Panc1 (cell line): ENCODE measurements around the gene ELFN2. TPM values are rescaled to one million over a fixed set of nuclear protein-coding genes. Genes with fewer than 3 reads are reported as not detected.

Source experiments
- ATAC-seq: fragments of 200-7000 bp; cut with Tn5 transposase; 2 replicates; pipeline ENCODE4 v1.9.1; 2020; ENCODE audit warnings: mild to moderate bottlenecking, moderate library complexity
- BruUV-seq: library from RNA; stranded (reverse); fragments of 400-500 nt; replicated peaks from 2 replicates; lab custom pipeline; 2021; lab: Mats Ljungman, UMichigan
- CTCF ChIA-PET: fragments of 300-600 bp; sonication (Branson Sonifier 250); formaldehyde crosslinking; loops from one replicate; lab custom pipeline; 2022; ENCODE audit warnings: antibody characterized with exemption; lab: Charles Lee
- POLR2A ChIA-PET: fragments of 300-600 bp; sonication (Branson Sonifier 250); formaldehyde crosslinking; loops from one replicate; lab custom pipeline; 2022; ENCODE audit warnings: antibody characterized with exemption; lab: Charles Lee
- DNase-seq: peaks from one replicate; pipeline ENCODE4 v3.0.0-alpha.2; 2010; ENCODE audit warnings: low read depth, low spot score
- H3K27ac ChIP-seq: 2 replicates; pipeline ENCODE4 v1.5.1; 2011; ENCODE audit warnings: mild to moderate bottlenecking, low read length, inconsistent platforms
- H3K27me3 ChIP-seq: fragments of 200-500 bp; sonication (Bioruptor generic); 2 replicates; pipeline ENCODE4 v1.6.0; 2014; ENCODE audit warnings: low read length, inconsistent platforms; ENCODE audit not compliant: control insufficient read depth, insufficient read depth
- H3K36me3 ChIP-seq: fragments of 200-500 bp; sonication (Bioruptor generic); 2 replicates; pipeline ENCODE4 v1.5.1; 2014; ENCODE audit warnings: inconsistent platforms, mild to moderate bottlenecking, low read length, moderate library complexity; ENCODE audit not compliant: control insufficient read depth, insufficient read depth
- H3K4me1 ChIP-seq: 2 replicates; pipeline ENCODE4 v1.5.1; 2011; ENCODE audit warnings: inconsistent platforms, mild to moderate bottlenecking, low read length, moderate library complexity; ENCODE audit not compliant: control insufficient read depth, insufficient read depth
- H3K4me3 ChIP-seq, 2 experiments: 2 replicates each; pipeline ENCODE4 v1.5.1; 2011 to 2012; ENCODE audit warnings: low read depth in 2 of 2, low read length in 2 of 2, mild to moderate bottlenecking in 2 of 2, inconsistent platforms in 1 of 2, moderate library complexity in 1 of 2
- H3K9me3 ChIP-seq: fragments of 200-500 bp; sonication (Bioruptor generic); 2 replicates; pipeline ENCODE4 v1.5.1; 2014; ENCODE audit warnings: low read depth, mild to moderate bottlenecking, inconsistent platforms, low read length, moderate library complexity; ENCODE audit not compliant: control insufficient read depth, insufficient read depth
- CTCF ChIP-seq: fragments of 450-650 bp; IDR thresholded peaks from 2 replicates; pipeline ENCODE4 v1.5.1; 2017; ENCODE audit warnings: mild to moderate bottlenecking
- POLR2AphosphoS5 ChIP-seq: IDR thresholded peaks from 2 replicates; pipeline ENCODE4 v1.6.1; 2012; ENCODE audit warnings: mild to moderate bottlenecking, low read depth, low read length, moderate library complexity
- REST ChIP-seq, 2 experiments: IDR thresholded peaks; 2 replicates each; pipeline ENCODE4 v1.6.1; 2011 to 2012; ENCODE audit warnings: low read depth in 2 of 2, control low read depth in 1 of 2, low read length in 1 of 2, mild to moderate bottlenecking in 1 of 2, moderate library complexity in 1 of 2; ENCODE audit not compliant: insufficient read depth in 1 of 2
- SIN3A ChIP-seq: IDR thresholded peaks from 2 replicates; pipeline ENCODE4 v1.6.1; 2012; ENCODE audit warnings: low read depth, mild to moderate bottlenecking, low read length, moderate library complexity, borderline replicate concordance; ENCODE audit not compliant: insufficient read depth
- TCF7L2 ChIP-seq: IDR thresholded peaks from 2 replicates; pipeline ENCODE4 v1.6.1; 2011; ENCODE audit warnings: mild to moderate bottlenecking, low read depth, low read length, inconsistent platforms
- in situ Hi-C: cut with HindIII; loops from 2 replicates; pipeline ENCODE4 v1.10.0; 2016; ENCODE audit warnings: low sequenced_read_pairs, low pct_unique_long_range_greater_than_20kb
- intact Hi-C: fragments of 100-400 bp; cut with micrococcal nuclease; formaldehyde crosslinking; loops from one replicate; pipeline ENCODE4 v1.10.0; 2022; ENCODE audit not compliant: unreplicated experiment
- total RNA-seq: library from RNA; stranded (reverse); gene quantifications from one replicate; pipeline ENCODE4 v1.2.1, GENCODE V29; 2021; ENCODE audit not compliant: unreplicated experiment

ELFN2 gene
- total RNA-seq, 1 experiment from 2014 or later: 2.9 TPM

DNA sequence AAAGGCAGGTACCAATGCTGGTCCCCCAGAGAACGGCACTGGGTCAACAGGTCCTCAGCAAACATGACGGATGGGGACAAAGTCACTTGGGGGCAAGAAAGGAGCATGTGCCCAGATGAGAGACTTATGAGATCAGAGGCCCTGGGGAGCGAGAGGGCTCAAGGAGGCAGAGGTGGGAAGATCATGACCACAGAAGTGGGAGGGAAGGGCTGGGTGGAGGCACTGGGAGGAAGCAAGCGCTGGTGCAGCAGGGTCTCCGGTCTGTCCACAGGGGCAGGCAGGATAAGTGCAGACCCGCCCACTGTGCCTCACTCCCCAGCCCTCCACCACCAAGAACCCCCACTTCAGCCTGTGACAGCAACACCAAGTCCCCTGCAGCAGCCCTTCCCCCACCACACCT lies 10.9 kb downstream of the ELFN2 start:
- TF ChIP-seq POLR2AphosphoS5 (no peak), SIN3A (no peak), CTCF (no peak), REST (IDR thresholded peaks at IDR 0.05; ENCODE audit: insufficient read depth in 1 of 2, low read depth in 2 of 2, low read length in 1 of 2) (no peak), TCF7L2 (no peak)
- in situ Hi-C loops (no loop called here), intact Hi-C loops (no loop called here)
- Histone ChIP-seq H3K36me3 (no peaks in the 10 kb centered on the region), H3K27ac (no peak overlapping the region), H3K9me3 (no peaks in the 10 kb centered on the region), H3K4me3 (no peak overlapping the region), H3K27me3 (no peaks in the 10 kb centered on the region), H3K4me1 (peaks cover 7% of the 10 kb centered on the region; the same call in 1 of the 2 replicates)
- DNase-seq (no peak), ATAC-seq (no peak)
- ChIA-PET CTCF (interaction anchor here (0.7 kb wide), 1 partner anchor 327 kb away, joined by 6 read pairs; no protein-coding TSS in a partner anchor), POLR2A (no interaction called here)
- no TSS peak for BruUV-seq

- ChIA-PET CTCF (no interaction called here), POLR2A (no interaction called here)
- Histone ChIP-seq H3K4me3 (no peak overlapping the region), H3K36me3 (no peaks in the 10 kb centered on the region), H3K27me3 (no peaks in the 10 kb centered on the region), H3K9me3 (no peaks in the 10 kb centered on the region), H3K27ac (no peak overlapping the region), H3K4me1 (no peaks in the 10 kb centered on the region; the same call in 1 of the 2 replicates)
- intact Hi-C loops: no loop called here
- BruUV-seq: no TSS peak
- DNase-seq (no peak), ATAC-seq (no peak)
- in situ Hi-C loops: no loop called here
- no peak for TF ChIP-seq SIN3A
- no peak for TF ChIP-seq CTCF
- TF ChIP-seq REST (IDR thresholded peaks at IDR 0.05; ENCODE audit: insufficient read depth in 1 of 2, low read depth in 2 of 2, low read length in 1 of 2): no peak
- no peak for TF ChIP-seq TCF7L2
- TF ChIP-seq POLR2AphosphoS5: no peak
These were observed 12.1 kb downstream of the ELFN2 start for GRCh38 chr22:37415210-37415609.
